ENCODE results near the gene MMP15. TPM values are rescaled to one million over a fixed set of nuclear protein-coding genes. Genes with fewer than 3 reads are reported as not detected.

The MMP15 gene
- total RNA-seq, 6 experiments from 2014 or later: 0.82 to 4.1 (median 1.1) TPM

GRCh38 chr16:58096249-58096648 is 70.7 kb downstream of the MMP15 start:
- Mint-ChIP-seq H3K4me1 (ENCODE audit: low read depth) (peaks cover 14% of the 10 kb centered on the region), H3K27me3 (ENCODE audit: insufficient read depth) (peaks cover 19% of the 10 kb centered on the region), H3K27ac (no peak overlapping the region), H3K9me3 (no peaks in the 10 kb centered on the region), H3K4me3 (no peak overlapping the region), H3K36me3 (ENCODE audit: low read depth) (no peaks in the 10 kb centered on the region)
- DNase-seq: no peak
- no peak for TF ChIP-seq CTCF (IDR thresholded peaks at IDR 0.05)

Other genes starting within 250 kb of the MMP15 start
- gene KIFC3, start 223.3 kb upstream of the MMP15 start, total RNA-seq (2021; fragmentation: NEBNext Ultra II Directional; extraction: Animal tissue kit (Norgen Biotek cat#: 25700)): 10 to 100 TPM; 51.8 to 81.5 (median 72.7) TPM
- gene CNGB1, start 54.6 kb upstream of the MMP15 start, total RNA-seq (2021; fragmentation: NEBNext Ultra II Directional; extraction: Animal tissue kit (Norgen Biotek cat#: 25700)): under 1 TPM in 1 of 6 experiments, not detected in 5; 0.02 TPM
- 10 to 100 TPM in 2 of 6 experiments, 1 to 10 TPM in 4; 8.3 to 12.0 (median 9.4) TPM for gene ZNF319, start 25.1 kb upstream of the MMP15 start, total RNA-seq (2021; fragmentation: NEBNext Ultra II Directional; extraction: Animal tissue kit (Norgen Biotek cat#: 25700))
- 10 to 100 TPM; 62.9 to 88.3 (median 76.3) TPM for gene USB1, start 24.3 kb upstream of the MMP15 start, total RNA-seq (2021; fragmentation: NEBNext Ultra II Directional; extraction: Animal tissue kit (Norgen Biotek cat#: 25700))
- gene CFAP20, start 103.6 kb downstream of the MMP15 start, total RNA-seq (2021; fragmentation: NEBNext Ultra II Directional; extraction: Animal tissue kit (Norgen Biotek cat#: 25700)): 10 to 100 TPM; 31.6 to 35.9 (median 34.0) TPM
- gene CSNK2A2, start 172.4 kb downstream of the MMP15 start, total RNA-seq (2021; fragmentation: NEBNext Ultra II Directional; extraction: Animal tissue kit (Norgen Biotek cat#: 25700)): 10 to 100 TPM; 57.7 to 66.8 (median 61.2) TPM